Upper lobe of left lung (tissue), 6 donors: ENCODE data around the gene MED13L. TPM values are rescaled to one million over a fixed set of nuclear protein-coding genes. Genes with fewer than 3 reads are reported as not detected.

Source experiments
- ATAC-seq, 2 donors: fragments of 200-7000 bp; cut with Tn5 transposase; one replicate each; pipeline ENCODE4 v1.9.1; 2022; ENCODE audit warnings: mild to moderate bottlenecking in 2 of 2, moderate library complexity in 2 of 2; ENCODE audit not compliant: low FRiP score in 2 of 2
- DNase-seq, 2 donors: peaks; one replicate each; pipeline ENCODE4 v3.0.0-alpha.2; 2019 to 2020
- H3K27ac ChIP-seq, 4 donors: fragments of 200-600 bp; sonication (generic); one replicate each; pipeline ENCODE4 v1.5.1; 2016 to 2019
- H3K27me3 ChIP-seq, 4 donors: fragments of 200-600 bp; sonication (generic); one replicate each; pipeline ENCODE4 v1.5.1; 2017 to 2019
- H3K36me3 ChIP-seq, 4 donors: fragments of 200-600 bp; sonication (generic); one replicate each; pipeline ENCODE4 v1.5.1; 2016 to 2019
- H3K4me1 ChIP-seq, 4 donors: fragments of 200-600 bp; sonication (generic); one replicate each; pipeline ENCODE4 v1.5.1; 2018 to 2019
- H3K4me3 ChIP-seq, 4 donors: fragments of 200-600 bp; sonication (generic); one replicate each; pipeline ENCODE4 v1.5.1; 2017 to 2019; ENCODE audit warnings: mild to moderate bottlenecking in 2 of 4, moderate library complexity in 1 of 4
- H3K9me3 ChIP-seq, 4 donors: fragments of 200-600 bp; sonication (generic); one replicate each; pipeline ENCODE4 v1.5.1; 2018 to 2019
- EP300 ChIP-seq, 4 donors: sonication (generic); formaldehyde crosslinking; IDR thresholded peaks; one replicate each; pipeline ENCODE4 v1.5.1; 2017; ENCODE audit warnings: antibody characterized with exemption in 4 of 4, control low read depth in 2 of 4
- POLR2A ChIP-seq, 4 donors: fragments of 450-650 bp; IDR thresholded peaks; one replicate each; pipeline ENCODE4 v1.5.1; 2016 to 2017; ENCODE audit warnings: antibody characterized with exemption in 4 of 4, mild to moderate bottlenecking in 2 of 4
- POLR2AphosphoS5 ChIP-seq, 2 donors: sonication (generic); formaldehyde crosslinking; IDR thresholded peaks; one replicate each; pipeline ENCODE4 v1.5.1; 2017; ENCODE audit warnings: antibody characterized with exemption in 2 of 2
- WGBS, 2 donors: methylation state at CpG; one replicate each; pipeline ENCODE4 v1.1.5; 2017 to 2018; 5-methylcytosine and 5-hydroxymethylcytosine counted together
- total RNA-seq, 6 donors: library from RNA; depleted of rRNA in 4 of 6; stranded (reverse); fragments of >200 nt in 4 of 6; gene quantifications; one replicate each; pipeline versions ENCODE4 v1.1.0 to v1.2.1, GENCODE V29; 2016 to 2021
- TF ChIP-seq, protein P1 (sequence below), 6 experiments: fragments of 450-650 bp in 4 of 6; fragments of 200-600 bp in 2 of 6; sonication (generic) in 2 of 6; IDR thresholded peaks; one replicate each; pipeline ENCODE4 v1.5.1; 2016 to 2019; ENCODE audit warnings: antibody characterized with exemption in 6 of 6
- donor health status: DM: no; HTN: no; CAD: no; lungs with moderate emphysema.
- donor health status: DM: no; HTN: yes; CAD: no; lungs with severe emphysema.

Gene MED13L
- total RNA-seq, 6 donors from 2014 or later, result 96.6 to 178 (median 124) TPM

DNA sequence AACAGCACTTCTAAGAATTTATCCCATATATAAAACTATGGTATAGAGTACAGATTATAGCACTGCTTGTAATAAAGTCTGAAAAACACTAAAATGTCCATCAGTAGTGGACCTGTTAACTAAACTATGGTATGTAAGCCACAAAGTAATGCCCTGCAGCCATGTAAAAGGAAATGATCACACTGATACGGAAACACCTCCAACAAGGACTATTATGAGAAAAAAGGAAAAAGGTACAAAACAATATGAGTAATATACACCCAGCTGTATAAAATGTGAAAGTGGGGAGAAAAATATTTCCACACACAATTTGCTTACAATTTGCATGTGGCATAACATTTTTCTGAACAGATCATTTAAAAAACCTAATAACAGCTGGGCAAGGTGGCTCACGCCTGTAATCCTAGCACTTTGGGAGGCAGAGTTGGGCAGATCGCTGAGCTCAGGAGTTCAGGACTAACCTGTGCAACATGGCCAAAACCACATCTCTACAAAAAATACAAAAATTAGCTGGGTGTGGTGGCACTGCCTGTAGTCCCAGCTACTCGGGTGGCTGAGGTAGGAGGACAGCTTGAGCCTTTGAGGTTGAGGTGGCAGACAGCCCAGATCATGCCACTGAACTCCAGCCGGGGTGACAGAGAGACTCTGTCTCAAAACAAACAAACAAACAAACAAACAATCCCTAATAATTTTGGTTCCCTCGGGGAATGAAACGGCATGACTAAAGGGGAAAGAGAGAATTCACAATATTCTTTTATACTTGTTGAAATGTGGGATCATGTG is 250.5 kb downstream of the MED13L start:
- 81 to 85% methylated on average over 7 of the region's 7 CpGs for WGBS, 2 donors

DNA sequence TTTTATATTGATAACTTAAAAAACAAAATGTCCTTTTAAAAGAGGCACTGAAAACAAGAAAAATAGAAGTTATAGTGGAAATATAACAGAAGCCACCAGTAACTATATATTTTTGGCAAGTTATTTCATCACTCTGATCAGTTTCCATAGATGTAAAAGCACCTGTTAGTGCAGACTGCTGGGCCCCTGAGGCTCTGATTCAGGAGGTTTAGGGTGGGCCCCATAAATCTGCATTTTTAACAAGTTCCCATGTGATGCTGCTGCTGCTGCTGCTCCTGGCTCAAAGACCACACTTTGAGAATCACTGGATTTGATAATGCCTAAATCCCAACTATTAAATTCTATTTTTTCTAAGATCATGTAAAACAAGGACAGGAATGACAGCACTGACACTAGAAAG is 251.1 kb downstream of the MED13L start:
- peaks cover 0 to 6% (median 1%) of the 10 kb centered on the region in 4 donors for H3K4me1 ChIP-seq
- ATAC-seq (no peak), DNase-seq (no peak)
- H3K27ac ChIP-seq, result no peak overlapping the region
- TF ChIP-seq EP300 (IDR thresholded peaks at IDR 0.05) (no peak), POLR2AphosphoS5 (IDR thresholded peaks at IDR 0.05) (no peak), POLR2A (IDR thresholded peaks at IDR 0.05) (no peak)
- TF ChIP-seq, protein P1, sequence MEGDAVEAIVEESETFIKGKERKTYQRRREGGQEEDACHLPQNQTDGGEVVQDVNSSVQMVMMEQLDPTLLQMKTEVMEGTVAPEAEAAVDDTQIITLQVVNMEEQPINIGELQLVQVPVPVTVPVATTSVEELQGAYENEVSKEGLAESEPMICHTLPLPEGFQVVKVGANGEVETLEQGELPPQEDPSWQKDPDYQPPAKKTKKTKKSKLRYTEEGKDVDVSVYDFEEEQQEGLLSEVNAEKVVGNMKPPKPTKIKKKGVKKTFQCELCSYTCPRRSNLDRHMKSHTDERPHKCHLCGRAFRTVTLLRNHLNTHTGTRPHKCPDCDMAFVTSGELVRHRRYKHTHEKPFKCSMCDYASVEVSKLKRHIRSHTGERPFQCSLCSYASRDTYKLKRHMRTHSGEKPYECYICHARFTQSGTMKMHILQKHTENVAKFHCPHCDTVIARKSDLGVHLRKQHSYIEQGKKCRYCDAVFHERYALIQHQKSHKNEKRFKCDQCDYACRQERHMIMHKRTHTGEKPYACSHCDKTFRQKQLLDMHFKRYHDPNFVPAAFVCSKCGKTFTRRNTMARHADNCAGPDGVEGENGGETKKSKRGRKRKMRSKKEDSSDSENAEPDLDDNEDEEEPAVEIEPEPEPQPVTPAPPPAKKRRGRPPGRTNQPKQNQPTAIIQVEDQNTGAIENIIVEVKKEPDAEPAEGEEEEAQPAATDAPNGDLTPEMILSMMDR (IDR thresholded peaks at IDR 0.05), result no peak
- H3K27me3 ChIP-seq, result no peaks in the 10 kb centered on the region
- no peak overlapping the region for H3K4me3 ChIP-seq
- H3K36me3 ChIP-seq, result no peaks in the 10 kb centered on the region
- H3K9me3 ChIP-seq, result peaks cover 0 to 5% (median 0%) of the 10 kb centered on the region in 4 donors

More for the DNA sequence above, 250.5 kb downstream of the MED13L start:
- no peak for ATAC-seq
- Histone ChIP-seq H3K27me3 (no peaks in the 10 kb centered on the region), H3K36me3 (no peaks in the 10 kb centered on the region), H3K9me3 (peaks cover 0 to 5% (median 0%) of the 10 kb centered on the region in 4 donors), H3K4me3 (no peak overlapping the region), H3K27ac (no peak overlapping the region), H3K4me1 (peaks cover 0 to 6% (median 1%) of the 10 kb centered on the region in 4 donors)
- no peak for TF ChIP-seq EP300 (IDR thresholded peaks at IDR 0.05)
- no peak for DNase-seq

DNA sequence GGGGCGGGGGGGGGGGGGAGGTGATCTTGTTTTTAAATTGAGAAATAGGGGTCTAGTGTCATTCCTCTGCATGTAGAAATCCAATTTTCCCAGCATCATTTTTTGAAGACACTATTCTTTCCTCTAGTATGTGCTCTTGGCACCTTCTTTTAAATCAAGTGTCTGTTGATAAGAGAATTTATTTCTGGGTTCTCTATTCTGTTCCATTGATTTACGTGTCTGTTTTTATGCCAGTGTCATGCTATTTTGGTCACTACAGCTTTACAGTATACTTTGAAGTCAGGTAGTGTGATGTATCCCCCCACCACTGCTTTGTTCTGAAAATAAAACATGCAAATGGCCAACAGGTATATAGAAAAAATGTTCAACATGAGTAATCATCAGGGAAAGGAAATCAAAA is 252.7 kb downstream of the MED13L start:
- Histone ChIP-seq H3K4me3 (no peak overlapping the region), H3K27ac (no peak overlapping the region), H3K4me1 (peaks cover 0 to 6% (median 1%) of the 10 kb centered on the region in 4 donors), H3K36me3 (peaks cover 0 to under 1% (median 0%) of the 10 kb centered on the region in 4 donors), H3K27me3 (no peaks in the 10 kb centered on the region), H3K9me3 (no peaks in the 10 kb centered on the region)
- TF ChIP-seq POLR2A (IDR thresholded peaks at IDR 0.05), result no peak
- no peak for TF ChIP-seq EP300 (IDR thresholded peaks at IDR 0.05)
- no peak for TF ChIP-seq POLR2AphosphoS5 (IDR thresholded peaks at IDR 0.05)
- TF ChIP-seq, protein P1 (IDR thresholded peaks at IDR 0.05), result no peak
- DNase-seq (no peak), ATAC-seq (no peak)
- 70 to 79% methylated on average over 2 of the region's 2 CpGs for WGBS, 2 donors

DNA sequence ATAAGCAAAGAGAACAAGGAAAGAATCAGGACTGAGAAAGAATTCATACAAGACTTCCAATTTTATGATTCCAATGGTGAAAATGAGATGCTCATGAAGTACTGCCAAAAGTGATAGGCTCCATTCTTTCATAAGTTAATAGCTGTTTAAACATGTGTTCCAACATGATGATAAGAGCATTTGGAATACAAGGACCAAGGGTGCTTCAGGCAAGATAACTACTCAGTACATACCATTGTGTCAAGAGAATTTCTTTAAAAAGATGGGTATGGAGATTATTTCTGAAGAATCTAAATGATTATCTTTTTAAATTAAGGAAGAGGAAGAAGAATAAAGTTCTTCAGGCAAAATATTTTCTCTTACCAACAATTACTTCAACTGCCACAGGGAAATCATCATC is 258.1 kb downstream of the MED13L start:
- Histone ChIP-seq H3K27me3 (no peaks in the 10 kb centered on the region), H3K4me1 (peaks cover 7 to 13% (median 8%) of the 10 kb centered on the region in 4 donors), H3K4me3 (no peak overlapping the region), H3K27ac (no peak overlapping the region), H3K36me3 (peaks cover 3 to 31% (median 7%) of the 10 kb centered on the region in 4 donors), H3K9me3 (no peaks in the 10 kb centered on the region)
- ATAC-seq, result no peak
- no peak for TF ChIP-seq POLR2A (IDR thresholded peaks at IDR 0.05)
- TF ChIP-seq, protein P1 (IDR thresholded peaks at IDR 0.05), result no peak
- TF ChIP-seq EP300 (IDR thresholded peaks at IDR 0.05), result no peak
- TF ChIP-seq POLR2AphosphoS5 (IDR thresholded peaks at IDR 0.05), result no peak
- DNase-seq, result no peak

DNA sequence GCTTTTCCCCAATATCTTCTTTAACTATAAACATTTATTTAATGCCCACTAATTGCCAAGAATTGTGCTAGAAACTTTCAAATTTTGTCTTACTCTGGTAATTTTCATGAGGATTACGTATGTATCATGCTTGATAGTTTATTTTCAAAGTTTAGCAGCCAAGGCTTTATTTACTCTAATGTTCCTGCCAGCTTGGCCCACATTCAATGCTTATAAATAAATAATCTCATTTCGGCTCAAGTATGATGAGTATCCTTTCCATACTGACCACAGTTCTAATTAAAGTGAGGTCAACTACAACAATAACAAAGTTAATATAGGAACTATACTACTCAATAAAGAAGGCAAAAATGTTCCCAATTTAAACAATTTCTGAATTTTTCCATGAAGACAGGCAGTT is 259.2 kb downstream of the MED13L start:
- H3K9me3 ChIP-seq, result no peaks in the 10 kb centered on the region
- DNase-seq (no peak), ATAC-seq (no peak)
- no peak overlapping the region for H3K4me3 ChIP-seq
- peaks cover 3 to 37% (median 7%) of the 10 kb centered on the region in 4 donors for H3K36me3 ChIP-seq
- peaks cover 7 to 13% (median 8%) of the 10 kb centered on the region in 4 donors for H3K4me1 ChIP-seq
- H3K27ac ChIP-seq, result no peak overlapping the region
- WGBS, 2 donors, result 22 to 38% methylated on average over 2 of the region's 2 CpGs
- no peaks in the 10 kb centered on the region for H3K27me3 ChIP-seq
- TF ChIP-seq, protein P1 (IDR thresholded peaks at IDR 0.05), result no peak
- TF ChIP-seq POLR2A (IDR thresholded peaks at IDR 0.05), result no peak
- TF ChIP-seq EP300 (IDR thresholded peaks at IDR 0.05), result no peak
